Choroid plexus epithelial cell (primary cell): ENCODE data around the gene MRPL20.
"Not testable (repeated sequence)": the region's sequence is repeated elsewhere in the genome, so short reads cannot be mapped to it uniquely, and the experiment has no call there.

Experiments
- DNase-seq: peaks from one replicate; pipeline ENCODE4 v3.0.0-alpha.2; 2010; ENCODE audit warnings: low read depth
- H3K4me3 ChIP-seq: 2 replicates; pipeline ENCODE4 v1.5.1; 2011; ENCODE audit warnings: low read depth, mild to moderate bottlenecking, control low read depth, low read length, moderate library complexity
- CTCF ChIP-seq: conservative IDR thresholded peaks from 2 replicates; pipeline ENCODE4 v1.5.1; 2011; ENCODE audit warnings: low read depth, mild to moderate bottlenecking, control low read depth, inconsistent platforms, low read length, moderate library complexity

The MRPL20 gene

DNA sequence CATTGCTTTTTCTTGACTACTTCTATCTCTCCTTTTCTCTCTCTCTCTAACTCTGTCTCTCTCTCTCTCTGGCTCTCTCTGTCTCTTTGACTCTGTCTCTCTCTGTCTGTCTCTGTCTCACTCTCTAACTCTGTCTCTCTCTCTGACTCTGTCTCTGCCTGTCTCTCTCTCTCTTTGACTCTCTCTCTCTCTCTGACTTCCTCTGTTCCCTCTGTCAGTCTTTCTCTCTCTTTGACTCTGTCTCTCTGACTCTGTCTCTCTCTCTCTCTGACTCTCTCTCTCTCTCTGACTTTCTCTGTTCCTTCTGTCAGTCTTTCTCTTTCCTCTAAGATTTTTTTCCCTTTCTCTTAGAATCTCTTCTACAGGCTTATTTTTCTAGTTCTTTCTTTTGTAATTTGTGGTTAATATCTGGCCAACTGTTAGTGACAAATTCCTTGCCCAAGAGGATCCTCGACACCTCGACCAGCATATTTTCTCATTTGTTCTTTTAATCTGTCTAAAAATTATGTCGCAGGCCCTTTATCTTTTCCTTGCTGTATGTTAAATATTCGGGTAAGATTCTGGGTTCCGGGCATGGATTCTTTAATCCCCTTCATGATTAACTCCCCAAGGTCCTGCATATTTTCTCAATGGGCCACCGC is 42.1 kb upstream of the MRPL20 start, which contains the start of gene ATAD3C:
Gene ATAD3C (plus strand): TSS at position 591 of the 641 bp plus-strand sequence. CDS start 995 bp downstream, outside the sequence.
- no peak within 1 kb of the TSS for H3K4me3 ChIP-seq
- TF ChIP-seq CTCF = no peak
- no peak for DNase-seq

GRCh38 chr1:1446631-1447030 is 39.5 kb upstream of the MRPL20 start:
- not testable (repeated sequence) for H3K4me3 ChIP-seq, DNase-seq

- H3K4me3 ChIP-seq = no peak overlapping the region
- no peak for TF ChIP-seq CTCF
- no peak for DNase-seq
Observed at GRCh38 chr1:1442069-1442770, 35.1 kb upstream of the MRPL20 start.

GRCh38 chr1:1441002-1441888 is 34.2 kb upstream of the MRPL20 start:
- TF ChIP-seq CTCF = peak; percentile 80
- H3K4me3 ChIP-seq = no peak overlapping the region
- peak; percentile 30 for DNase-seq

DNA sequence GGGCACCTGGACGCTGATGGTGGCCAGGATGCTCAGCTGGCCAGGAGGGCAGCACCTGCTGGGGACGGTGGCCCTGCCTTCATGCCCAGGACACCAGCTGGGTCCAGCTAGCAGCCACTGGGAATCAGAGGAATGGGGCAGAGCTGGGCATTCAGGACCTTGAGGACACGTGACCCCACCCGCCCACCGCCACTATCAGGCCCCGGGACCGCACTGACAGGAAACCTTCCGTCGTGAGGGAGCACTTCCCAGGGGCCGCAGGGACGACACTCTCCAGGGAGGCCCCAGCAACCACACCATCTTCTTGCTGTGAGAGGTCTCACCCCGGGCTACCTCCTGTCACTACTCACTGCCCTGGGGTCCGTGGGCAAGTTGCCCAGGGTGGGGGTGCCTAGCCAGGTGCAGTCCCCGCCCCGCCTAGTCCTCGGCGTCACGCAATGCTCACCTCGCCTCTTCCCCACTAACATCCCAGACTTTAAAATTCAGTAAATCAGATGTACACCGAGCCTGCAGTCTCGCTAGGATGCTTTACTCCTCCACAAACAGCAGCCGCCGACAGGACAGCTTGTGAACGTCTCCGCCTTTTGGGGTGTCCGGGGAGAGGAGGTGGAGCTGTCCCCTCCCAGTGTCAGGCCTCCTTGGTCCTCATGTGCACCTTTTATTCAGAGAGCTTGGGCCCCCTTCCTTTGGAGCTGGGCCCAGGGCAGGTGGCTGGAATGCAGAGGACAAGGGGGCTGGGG is 33.3 kb upstream of the MRPL20 start:
- TF ChIP-seq CTCF = no peak
- H3K4me3 ChIP-seq = no peak overlapping the region
- DNase-seq = no peak

GRCh38 chr1:1439546-1440261 is 32.6 kb upstream of the MRPL20 start:
- no peak for TF ChIP-seq CTCF
- DNase-seq = no peak
- H3K4me3 ChIP-seq = no peak overlapping the region
